ENCODE results near the gene FEV.

FEV gene

GRCh38 chr2:218990052-218990451 lies 5.1 kb upstream of the FEV start:
- H2BK15ac ChIP-seq (ENCODE audit: low read length): no peak overlapping the region
- H3K79me1 ChIP-seq (ENCODE audit: low read depth, low read length): peaks cover 2% of the 10 kb centered on the region

GRCh38 chr2:218988650-218989049 lies 3.7 kb upstream of the FEV start:
- no CpG with 5 or more reads among the region's 2 CpGs for WGBS, 2 donors (ENCODE audit: extremely low coverage in 2 of 2, insufficient read length in 2 of 2, insufficient replicate concordance in 1 of 2)
- H3K4me1 ChIP-seq (ENCODE audit: control insufficient read depth in 2 of 2, insufficient read depth in 1 of 2, low read depth in 1 of 2, low read length in 2 of 2): peaks cover 0 to 1% of the 10 kb centered on the region in 2 donors

More at GRCh38 chr2:218990052-218990451, 5.1 kb upstream of the FEV start:
- no peak overlapping the region for H3K18ac ChIP-seq (ENCODE audit: low read length)
- H3K4me2 ChIP-seq (ENCODE audit: insufficient read depth, low read length, poor library complexity, severe bottlenecking): no peak overlapping the region
- H2AK5ac ChIP-seq (ENCODE audit: low read depth, low read length): no peak overlapping the region
- H3K14ac ChIP-seq (ENCODE audit: low read length): no peak overlapping the region
- no peak overlapping the region for H2AFZ ChIP-seq (ENCODE audit: low read length)
- no peak overlapping the region for H3K23ac ChIP-seq (ENCODE audit: low read depth, low read length, poor library complexity)
- peaks cover 62 to 99% (median 99%) of the 10 kb centered on the region in 3 experiments for H3K27me3 ChIP-seq (ENCODE audit: control insufficient read depth in 3 of 3, insufficient read depth in 3 of 3, low read depth in 1 of 3, low read length in 3 of 3)
- H2BK12ac ChIP-seq (ENCODE audit: low read length): no peak overlapping the region
- H4K91ac ChIP-seq (ENCODE audit: low read depth, low read length, poor library complexity): no peak overlapping the region
- H3K4ac ChIP-seq (ENCODE audit: low read length): no peak overlapping the region
- WGBS, 2 donors (ENCODE audit: extremely low coverage in 2 of 2, insufficient read length in 2 of 2, insufficient replicate concordance in 1 of 2): no CpG with 5 or more reads among the region's 9 CpGs
- H4K8ac ChIP-seq (ENCODE audit: low read depth, low read length): no peak overlapping the region
- no peak overlapping the region for H3K27ac ChIP-seq (replicated peaks; ENCODE audit: low read length)
- no peak for DNase-seq (ENCODE audit: low spot score)
- H3K36me3 ChIP-seq (replicated peaks in 1 of 2; ENCODE audit: control insufficient read depth in 2 of 2, insufficient read depth in 2 of 2, low read length in 2 of 2): no peaks in the 10 kb centered on the region
- H3K9ac ChIP-seq (ENCODE audit: low read depth, low read length, poor library complexity): peak overlapping the region; percentile 21
- peaks cover 0 to 4% of the 10 kb centered on the region in 2 donors for H3K4me1 ChIP-seq (ENCODE audit: control insufficient read depth in 2 of 2, insufficient read depth in 1 of 2, low read depth in 1 of 2, low read length in 2 of 2)
- H3K4me3 ChIP-seq (ENCODE audit: low read length in 2 of 2): peak overlapping the region in 1 of 2 donors; percentile 35
- no peak overlapping the region for H2BK120ac ChIP-seq (ENCODE audit: low read depth, low read length)
- peaks cover 0 to 4% of the 10 kb centered on the region in 2 donors for H3K9me3 ChIP-seq (replicated peaks in 1 of 2; ENCODE audit: control insufficient read depth in 2 of 2, insufficient read depth in 1 of 2, low read depth in 1 of 2, low read length in 2 of 2)
- H2BK5ac ChIP-seq (ENCODE audit: low read length): no peak overlapping the region

GRCh38 chr2:218988164-218988563 lies 3.2 kb upstream of the FEV start:
- Histone ChIP-seq H4K91ac (ENCODE audit: low read depth, low read length, poor library complexity) (no peak overlapping the region), H4K8ac (ENCODE audit: low read depth, low read length) (no peak overlapping the region), H3K9ac (ENCODE audit: low read depth, low read length, poor library complexity) (no peak overlapping the region), H3K18ac (ENCODE audit: low read length) (no peak overlapping the region), H2BK120ac (ENCODE audit: low read depth, low read length) (no peak overlapping the region), H3K4me3 (ENCODE audit: low read length in 2 of 2) (no peak overlapping the region), H3K4me1 (ENCODE audit: control insufficient read depth in 2 of 2, insufficient read depth in 1 of 2, low read depth in 1 of 2, low read length in 2 of 2) (no peaks in the 10 kb centered on the region), H3K27me3 (ENCODE audit: control insufficient read depth in 3 of 3, insufficient read depth in 3 of 3, low read depth in 1 of 3, low read length in 3 of 3) (peaks cover 59 to 99% (median 98%) of the 10 kb centered on the region in 3 experiments), H3K23ac (ENCODE audit: low read depth, low read length, poor library complexity) (no peak overlapping the region), H3K14ac (ENCODE audit: low read length) (no peak overlapping the region), H3K4ac (ENCODE audit: low read length) (no peak overlapping the region), H2BK5ac (ENCODE audit: low read length) (no peak overlapping the region), H2AFZ (ENCODE audit: low read length) (no peak overlapping the region), H3K79me1 (ENCODE audit: low read depth, low read length) (peaks cover 2% of the 10 kb centered on the region), H3K4me2 (ENCODE audit: insufficient read depth, low read length, poor library complexity, severe bottlenecking) (no peak overlapping the region), H3K27ac (replicated peaks; ENCODE audit: low read length) (no peak overlapping the region), H2AK5ac (ENCODE audit: low read depth, low read length) (no peak overlapping the region), H2BK12ac (ENCODE audit: low read length) (no peak overlapping the region), H2BK15ac (ENCODE audit: low read length) (no peak overlapping the region), H3K9me3 (replicated peaks in 1 of 2; ENCODE audit: control insufficient read depth in 2 of 2, insufficient read depth in 1 of 2, low read depth in 1 of 2, low read length in 2 of 2) (peaks cover 0 to 7% of the 10 kb centered on the region in 2 donors), H3K36me3 (replicated peaks in 1 of 2; ENCODE audit: control insufficient read depth in 2 of 2, insufficient read depth in 2 of 2, low read length in 2 of 2) (no peaks in the 10 kb centered on the region)
- no peak for DNase-seq (ENCODE audit: low spot score)
- no CpG with 5 or more reads among the region's 3 CpGs for WGBS, 2 donors (ENCODE audit: extremely low coverage in 2 of 2, insufficient read length in 2 of 2, insufficient replicate concordance in 1 of 2)

More at GRCh38 chr2:218988650-218989049, 3.7 kb upstream of the FEV start:
- Histone ChIP-seq H2BK120ac (ENCODE audit: low read depth, low read length) (no peak overlapping the region), H3K79me1 (ENCODE audit: low read depth, low read length) (peaks cover 2% of the 10 kb centered on the region), H4K91ac (ENCODE audit: low read depth, low read length, poor library complexity) (no peak overlapping the region), H2BK5ac (ENCODE audit: low read length) (no peak overlapping the region), H3K23ac (ENCODE audit: low read depth, low read length, poor library complexity) (no peak overlapping the region), H2BK15ac (ENCODE audit: low read length) (no peak overlapping the region), H3K14ac (ENCODE audit: low read length) (no peak overlapping the region), H3K36me3 (replicated peaks in 1 of 2; ENCODE audit: control insufficient read depth in 2 of 2, insufficient read depth in 2 of 2, low read length in 2 of 2) (no peaks in the 10 kb centered on the region), H4K8ac (ENCODE audit: low read depth, low read length) (no peak overlapping the region), H3K27me3 (ENCODE audit: control insufficient read depth in 3 of 3, insufficient read depth in 3 of 3, low read depth in 1 of 3, low read length in 3 of 3) (peaks cover 62 to 99% (median 98%) of the 10 kb centered on the region in 3 experiments), H2AFZ (ENCODE audit: low read length) (no peak overlapping the region), H3K9me3 (replicated peaks in 1 of 2; ENCODE audit: control insufficient read depth in 2 of 2, insufficient read depth in 1 of 2, low read depth in 1 of 2, low read length in 2 of 2) (peaks cover 0 to 4% of the 10 kb centered on the region in 2 donors), H3K27ac (replicated peaks; ENCODE audit: low read length) (no peak overlapping the region), H3K4me3 (ENCODE audit: low read length in 2 of 2) (no peak overlapping the region), H3K9ac (ENCODE audit: low read depth, low read length, poor library complexity) (no peak overlapping the region), H3K4ac (ENCODE audit: low read length) (no peak overlapping the region), H2AK5ac (ENCODE audit: low read depth, low read length) (no peak overlapping the region), H2BK12ac (ENCODE audit: low read length) (no peak overlapping the region), H3K4me2 (ENCODE audit: insufficient read depth, low read length, poor library complexity, severe bottlenecking) (no peak overlapping the region), H3K18ac (ENCODE audit: low read length) (no peak overlapping the region)
- no peak for DNase-seq (ENCODE audit: low spot score)

DNA sequence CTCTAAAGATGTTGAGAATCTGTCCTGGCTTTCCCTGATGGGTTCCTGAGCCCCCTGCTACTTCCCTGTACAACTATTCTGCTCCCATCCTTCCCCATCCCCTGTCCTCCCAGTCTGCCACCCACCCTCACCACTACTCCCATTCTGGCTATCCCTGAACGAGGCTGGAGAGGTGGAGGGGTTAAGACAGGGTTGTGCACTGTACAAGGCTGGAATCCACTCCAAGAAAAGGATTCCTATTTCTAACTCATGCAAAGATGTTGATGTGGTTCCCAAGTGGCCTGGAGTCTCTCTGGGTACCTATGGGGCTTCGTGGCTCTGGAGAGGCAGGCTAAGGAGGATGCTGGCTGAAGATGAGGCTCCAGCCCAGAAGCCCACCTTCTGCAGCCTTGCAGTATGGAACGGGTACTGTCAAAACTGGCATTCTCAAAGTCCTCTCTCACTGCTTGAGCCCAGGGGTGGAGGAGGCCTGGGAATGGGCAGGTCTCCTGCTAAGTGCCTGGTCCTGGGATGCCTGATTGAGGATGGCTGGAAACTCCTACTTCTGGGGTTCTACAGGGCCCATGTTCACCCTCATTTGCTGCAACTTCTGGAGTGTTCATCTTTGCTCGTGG lies 1.3 kb upstream of the FEV start:
- no peak overlapping the region for H3K27ac ChIP-seq (replicated peaks; ENCODE audit: low read length)
- no peak overlapping the region for H2BK15ac ChIP-seq (ENCODE audit: low read length)
- no peak overlapping the region for H2BK5ac ChIP-seq (ENCODE audit: low read length)
- no peak overlapping the region for H3K4me3 ChIP-seq (ENCODE audit: low read length in 2 of 2)
- WGBS, 2 donors (ENCODE audit: extremely low coverage in 2 of 2, insufficient read length in 2 of 2, insufficient replicate concordance in 1 of 2): no CpG with 5 or more reads among the region's 4 CpGs
- H3K23ac ChIP-seq (ENCODE audit: low read depth, low read length, poor library complexity): no peak overlapping the region
- H4K8ac ChIP-seq (ENCODE audit: low read depth, low read length): no peak overlapping the region
- no peak overlapping the region for H3K18ac ChIP-seq (ENCODE audit: low read length)
- peaks cover 2% of the 10 kb centered on the region for H3K79me1 ChIP-seq (ENCODE audit: low read depth, low read length)
- H3K27me3 ChIP-seq (ENCODE audit: control insufficient read depth in 3 of 3, insufficient read depth in 3 of 3, low read depth in 1 of 3, low read length in 3 of 3): peaks cover 60 to 99% (median 98%) of the 10 kb centered on the region in 3 experiments
- H3K9ac ChIP-seq (ENCODE audit: low read depth, low read length, poor library complexity): no peak overlapping the region
- H3K36me3 ChIP-seq (replicated peaks in 1 of 2; ENCODE audit: control insufficient read depth in 2 of 2, insufficient read depth in 2 of 2, low read length in 2 of 2): no peaks in the 10 kb centered on the region
- H2AK5ac ChIP-seq (ENCODE audit: low read depth, low read length): no peak overlapping the region
- H2BK12ac ChIP-seq (ENCODE audit: low read length): no peak overlapping the region
- H3K4me2 ChIP-seq (ENCODE audit: insufficient read depth, low read length, poor library complexity, severe bottlenecking): no peak overlapping the region
- no peak overlapping the region for H2BK120ac ChIP-seq (ENCODE audit: low read depth, low read length)
- H2AFZ ChIP-seq (ENCODE audit: low read length): no peak overlapping the region
- peaks cover 0 to 5% of the 10 kb centered on the region in 2 donors for H3K4me1 ChIP-seq (ENCODE audit: control insufficient read depth in 2 of 2, insufficient read depth in 1 of 2, low read depth in 1 of 2, low read length in 2 of 2)
- peaks cover 0 to 11% of the 10 kb centered on the region in 2 donors for H3K9me3 ChIP-seq (replicated peaks in 1 of 2; ENCODE audit: control insufficient read depth in 2 of 2, insufficient read depth in 1 of 2, low read depth in 1 of 2, low read length in 2 of 2)
- H4K91ac ChIP-seq (ENCODE audit: low read depth, low read length, poor library complexity): no peak overlapping the region
- H3K14ac ChIP-seq (ENCODE audit: low read length): no peak overlapping the region
- no peak for DNase-seq (ENCODE audit: low spot score)
- H3K4ac ChIP-seq (ENCODE audit: low read length): no peak overlapping the region

Measured in neuronal stem cell (in vitro differentiated cells).